PFSK-1 (cell line): ENCODE data around the gene PI4KA.

Source experiments
- FOXP2 ChIP-seq: optimal IDR thresholded peaks from 2 replicates; pipeline ENCODE3; 2011; ENCODE audit warnings: borderline replicate concordance, control low read depth, inconsistent platforms; ENCODE audit not compliant: insufficient read depth; ENCODE audit errors: extremely low read length, extremely low read depth
- POLR2AphosphoS5 ChIP-seq: IDR thresholded peaks from 2 replicates; pipeline ENCODE4 v1.6.1; 2012; ENCODE audit warnings: low read depth, mild to moderate bottlenecking, control low read depth, low read length, moderate library complexity
- REST ChIP-seq, 2 experiments: IDR thresholded peaks; 2 replicates each; pipeline versions ENCODE4 v1.6.1 to v1.8.0; 2011 to 2012; ENCODE audit warnings: low read depth in 2 of 2, low read length in 2 of 2, control low read depth in 1 of 2, inconsistent platforms in 1 of 2, mild to moderate bottlenecking in 1 of 2, moderate library complexity in 1 of 2; ENCODE audit not compliant: insufficient read depth in 1 of 2
- SIN3A ChIP-seq: IDR thresholded peaks from 2 replicates; pipeline ENCODE4 v1.6.1; 2012; ENCODE audit warnings: mild to moderate bottlenecking, low read length, moderate library complexity, borderline replicate concordance; ENCODE audit not compliant: insufficient read depth
- TAF1 ChIP-seq: IDR thresholded peaks from 2 replicates; pipeline ENCODE4 v1.6.1; 2012; ENCODE audit warnings: low read length, control low read depth, borderline replicate concordance; ENCODE audit not compliant: insufficient read depth

The PI4KA gene

GRCh38 chr22:20740222-20740951 lies 118.2 kb downstream of the PI4KA start:
- no peak for TF ChIP-seq POLR2AphosphoS5
- no peak for TF ChIP-seq REST (IDR thresholded peaks at IDR 0.05; ENCODE audit: insufficient read depth in 1 of 2, low read depth in 2 of 2, low read length in 2 of 2)
- TF ChIP-seq SIN3A: no peak
- TF ChIP-seq TAF1: no peak
- TF ChIP-seq FOXP2: no peak

GRCh38 chr22:20738394-20739089 lies 120.1 kb downstream of the PI4KA start:
- TF ChIP-seq REST (IDR thresholded peaks at IDR 0.05; ENCODE audit: insufficient read depth in 1 of 2, low read depth in 2 of 2, low read length in 2 of 2): no peak
- no peak for TF ChIP-seq SIN3A
- no peak for TF ChIP-seq POLR2AphosphoS5
- TF ChIP-seq FOXP2: no peak
- TF ChIP-seq TAF1: no peak

- TF ChIP-seq REST (IDR thresholded peaks at IDR 0.05; ENCODE audit: insufficient read depth in 1 of 2, low read depth in 2 of 2, low read length in 2 of 2): no peak
- no peak for TF ChIP-seq SIN3A
- no peak for TF ChIP-seq POLR2AphosphoS5
- no peak for TF ChIP-seq TAF1
- TF ChIP-seq FOXP2: no peak
Observed at GRCh38 chr22:20729194-20729593, 129.4 kb downstream of the PI4KA start.

GRCh38 chr22:20728523-20729190 lies 130.0 kb downstream of the PI4KA start:
- no peak for TF ChIP-seq FOXP2
- TF ChIP-seq SIN3A: no peak
- TF ChIP-seq TAF1: no peak
- no peak for TF ChIP-seq REST (IDR thresholded peaks at IDR 0.05; ENCODE audit: insufficient read depth in 1 of 2, low read depth in 2 of 2, low read length in 2 of 2)
- no peak for TF ChIP-seq POLR2AphosphoS5
